Activated CD4-positive, alpha-beta T cell treated with anti-CD3 and anti-CD28 coated beads for 36 hours (primary cell): ENCODE data around the gene WNT10A. TPM values are rescaled to one million over a fixed set of nuclear protein-coding genes. Genes with fewer than 3 reads are reported as not detected.
A peak's percentile ranks its signal among the peaks of the same experiment; 100 is the strongest.

Experiments
- ATAC-seq: fragments of 200-7000 bp; cut with Tn5 transposase; one replicate; pipeline ENCODE4 v1.10.0; 2021; ENCODE audit warnings: mild to moderate bottlenecking, moderate library complexity
- CTCF ChIA-PET: fragments of 350-600 bp; sonication (Branson Sonifier 250); formaldehyde crosslinking; loops from one replicate; lab custom pipeline; 2021; ENCODE audit warnings: antibody characterized with exemption; lab: Charles Lee
- POLR2A ChIA-PET: fragments of 350-600 bp; sonication (Branson Sonifier 250); formaldehyde crosslinking; loops from one replicate; lab custom pipeline; 2021; ENCODE audit warnings: antibody characterized with exemption, inconsistent platforms; lab: Charles Lee
- DNase-seq: peaks from one replicate; pipeline ENCODE4 v3.0.0-alpha.2; 2020
- H3K27ac Mint-ChIP-seq: one replicate; pipeline ENCODE4 v1.8.0; 2021; ENCODE audit warnings: mixed read lengths
- H3K27me3 Mint-ChIP-seq: one replicate; pipeline ENCODE4 v1.8.0; 2021; ENCODE audit warnings: mixed read lengths
- H3K36me3 Mint-ChIP-seq: one replicate; pipeline ENCODE4 v1.8.0; 2021; ENCODE audit warnings: low read depth, mixed read lengths
- H3K4me1 Mint-ChIP-seq: one replicate; pipeline ENCODE4 v1.8.0; 2021; ENCODE audit warnings: mixed read lengths
- H3K4me3 Mint-ChIP-seq: one replicate; pipeline ENCODE4 v1.8.0; 2021; ENCODE audit warnings: mild to moderate bottlenecking, moderate library complexity, mixed read lengths
- H3K9me3 Mint-ChIP-seq: one replicate; pipeline ENCODE4 v1.8.0; 2021; ENCODE audit warnings: low read depth, mixed read lengths
- intact Hi-C, 2 experiments: fragments of 100-400 bp; cut with DNase I in 1 of 2; cut with micrococcal nuclease in 1 of 2; formaldehyde crosslinking; loops; one replicate each; pipeline versions ENCODE4 v1.14.2 to v1.15.1; 2022 to 2024; cut with DNase I, micrococcal nuclease
- total RNA-seq, 2 experiments: library from RNA; stranded (reverse); gene quantifications; one replicate each; pipeline ENCODE4 v1.2.3, GENCODE V29; 2021

The WNT10A gene
- total RNA-seq, 2 experiments from 2014 or later: 5.4 to 6.0 TPM

GRCh38 chr2:218894880-218895157 lies 14.2 kb downstream of the WNT10A start:
- Mint-ChIP-seq H3K27ac (peak overlapping the region; percentile 26), H3K9me3 (no peaks in the 10 kb centered on the region), H3K4me3 (peak overlapping the region; percentile 11), H3K36me3 (peaks cover 2% of the 10 kb centered on the region), H3K4me1 (peaks cover 59% of the 10 kb centered on the region), H3K27me3 (peaks cover 10% of the 10 kb centered on the region)
- ChIA-PET CTCF (interaction anchor here (0.9 to 10.1 kb wide), 2 partner anchors 8 to 18 kb away, joined by 3 to 620 read pairs; partner anchors contain the start of gene WNT10A), POLR2A (no interaction called here)
- no peak for ATAC-seq
- intact Hi-C loops: loop anchor here (5.0 kb wide), 5 partner anchors 238 to 668 kb away; partner anchors contain the start of genes BCS1L (in 1 of the 2), CHPF (in 1 of the 2), GMPPA (in 1 of the 2) and TMEM198 (in 1 of the 2)
- no peak for DNase-seq

GRCh38 chr2:218895326-218895725 lies 14.7 kb downstream of the WNT10A start:
- H3K4me3 Mint-ChIP-seq: peak overlapping the region; percentile 53
- DNase-seq (peak; percentile 10), ATAC-seq (no peak)
- H3K36me3 Mint-ChIP-seq: peaks cover 2% of the 10 kb centered on the region
- POLR2A ChIA-PET: interaction anchor here (0.6 to 1.9 kb wide), 2 partner anchors 15 to 313 kb away, joined by 8 to 9 read pairs; partner anchors contain the start of gene WNT10A
- H3K27me3 Mint-ChIP-seq: peaks cover 11% of the 10 kb centered on the region
- H3K4me1 Mint-ChIP-seq: peaks cover 59% of the 10 kb centered on the region
- no peaks in the 10 kb centered on the region for H3K9me3 Mint-ChIP-seq
- H3K27ac Mint-ChIP-seq: peak overlapping the region; percentile 92
- intact Hi-C loops: loop anchor here (5.0 kb wide), 5 partner anchors 238 to 668 kb away; partner anchors contain the start of genes BCS1L (in 1 of the 2), CHPF (in 1 of the 2), GMPPA (in 1 of the 2) and TMEM198 (in 1 of the 2)
- CTCF ChIA-PET: interaction anchor here (0.9 to 10.1 kb wide), 3 partner anchors 8 to 185 kb away, joined by 3 to 620 read pairs (median 3); partner anchors contain the start of genes TTLL4 and WNT10A

- Mint-ChIP-seq H3K4me3 (peak overlapping the region; percentile 53), H3K9me3 (no peaks in the 10 kb centered on the region), H3K27me3 (peaks cover 17% of the 10 kb centered on the region), H3K36me3 (peaks cover 2% of the 10 kb centered on the region), H3K27ac (peak overlapping the region; percentile 92), H3K4me1 (peaks cover 59% of the 10 kb centered on the region)
- intact Hi-C loops: loop anchor here (1.0 to 5.0 kb wide), 14 partner anchors 13 to 669 kb away; partner anchors contain the start of genes BCS1L (in 2 of the 2), ZNF142 (in 2 of the 2), CHPF (in 1 of the 2) and CNOT9 (in 1 of the 2)
- peak; percentile 28 for ATAC-seq
- POLR2A ChIA-PET: interaction anchor here (0.9 to 1.9 kb wide), 3 partner anchors 8 to 21 kb away, joined by 3 to 8 read pairs (median 4); partner anchors contain the start of gene WNT10A
- DNase-seq: peak; percentile 31
- CTCF ChIA-PET: interaction anchor here (0.6 to 10.1 kb wide), 7 partner anchors 8 to 186 kb away, joined by 3 to 620 read pairs (median 7); partner anchors contain the start of genes TTLL4 and WNT10A
These were observed 15.3 kb downstream of the WNT10A start for GRCh38 chr2:218895759-218896500.

GRCh38 chr2:218896501-218897393 lies 16.1 kb downstream of the WNT10A start:
- intact Hi-C loops: loop anchor here (1.0 to 5.0 kb wide), 14 partner anchors 13 to 669 kb away; partner anchors contain the start of genes BCS1L (in 2 of the 2), ZNF142 (in 2 of the 2), CHPF (in 1 of the 2) and CNOT9 (in 1 of the 2)
- ChIA-PET POLR2A (interaction anchor here (0.7 to 1.9 kb wide), 5 partner anchors 9 to 22 kb away, joined by 3 to 15 read pairs (median 4); partner anchors contain the start of gene WNT10A), CTCF (interaction anchor here (0.6 to 10.1 kb wide), 16 partner anchors 9 to 186 kb away, joined by 3 to 620 read pairs (median 4); partner anchors contain the start of genes TTLL4, WNT10A and WNT6)
- DNase-seq (peak; percentile 94), ATAC-seq (peak; percentile 76)
- peaks cover 2% of the 10 kb centered on the region for H3K36me3 Mint-ChIP-seq
- peaks cover 54% of the 10 kb centered on the region for H3K4me1 Mint-ChIP-seq
- H3K27ac Mint-ChIP-seq: peak overlapping the region; percentile 92
- H3K27me3 Mint-ChIP-seq: peaks cover 20% of the 10 kb centered on the region
- peak overlapping the region; percentile 53 for H3K4me3 Mint-ChIP-seq
- H3K9me3 Mint-ChIP-seq: no peaks in the 10 kb centered on the region

- Mint-ChIP-seq H3K27ac (no peak overlapping the region), H3K36me3 (peaks cover 2% of the 10 kb centered on the region), H3K9me3 (no peaks in the 10 kb centered on the region), H3K4me3 (peak overlapping the region; percentile 53), H3K4me1 (peaks cover 47% of the 10 kb centered on the region), H3K27me3 (peaks cover 26% of the 10 kb centered on the region)
- no peak for ATAC-seq
- intact Hi-C loops: loop anchor here (1.0 to 5.0 kb wide), 11 partner anchors 11 to 670 kb away; partner anchors contain the start of genes BCS1L (in 1 of the 2), CHPF (in 1 of the 2), CNOT9 (in 1 of the 2) and CTDSP1 (in 1 of the 2)
- ChIA-PET CTCF (interaction anchor here (0.7 to 10.1 kb wide), 28 partner anchors 9 to 354 kb away, joined by 3 to 620 read pairs (median 4); partner anchors contain the start of genes WNT10A and WNT6), POLR2A (interaction anchor here (0.7 to 1.8 kb wide), 5 partner anchors 14 to 21 kb away, joined by 3 to 15 read pairs (median 5); partner anchors contain the start of gene WNT10A)
- DNase-seq: peak; percentile 53
These were observed 16.9 kb downstream of the WNT10A start for GRCh38 chr2:218897394-218898108.

- ATAC-seq (peak; percentile 15), DNase-seq (peak; percentile 91)
- H3K4me3 Mint-ChIP-seq: peak overlapping the region; percentile 49
- intact Hi-C loops: loop anchor here (1.0 to 5.0 kb wide), 8 partner anchors 10 to 671 kb away; partner anchors contain the start of genes BCS1L (in 1 of the 2), CHPF (in 1 of the 2), GMPPA (in 1 of the 2) and TMEM198 (in 1 of the 2)
- H3K4me1 Mint-ChIP-seq: peaks cover 42% of the 10 kb centered on the region
- H3K36me3 Mint-ChIP-seq: peaks cover 2% of the 10 kb centered on the region
- H3K27ac Mint-ChIP-seq: no peak overlapping the region
- CTCF ChIA-PET: interaction anchor here (0.5 to 10.1 kb wide), 33 partner anchors 8 to 815 kb away, joined by 3 to 620 read pairs (median 4); partner anchors contain the start of genes CDK5R2, WNT10A and WNT6
- no peaks in the 10 kb centered on the region for H3K9me3 Mint-ChIP-seq
- POLR2A ChIA-PET: interaction anchor here (0.8 to 1.8 kb wide), 4 partner anchors 15 to 22 kb away, joined by 3 to 15 read pairs (median 7); partner anchors contain the start of gene WNT10A
- peaks cover 30% of the 10 kb centered on the region for H3K27me3 Mint-ChIP-seq
These were observed 17.6 kb downstream of the WNT10A start for GRCh38 chr2:218898109-218898878.

- intact Hi-C loops: loop anchor here (5.0 kb wide), 5 partner anchors 242 to 672 kb away; partner anchors contain the start of genes BCS1L (in 1 of the 2), CHPF (in 1 of the 2), GMPPA (in 1 of the 2) and TMEM198 (in 1 of the 2)
- Mint-ChIP-seq H3K27ac (no peak overlapping the region), H3K4me1 (peaks cover 35% of the 10 kb centered on the region), H3K9me3 (no peaks in the 10 kb centered on the region), H3K4me3 (no peak overlapping the region), H3K36me3 (no peaks in the 10 kb centered on the region), H3K27me3 (peaks cover 33% of the 10 kb centered on the region)
- no peak for DNase-seq
- ChIA-PET CTCF (interaction anchor here (0.5 to 10.1 kb wide), 12 partner anchors 10 to 663 kb away, joined by 3 to 620 read pairs (median 10); partner anchors contain the start of genes WNT10A and WNT6), POLR2A (interaction anchor here (0.6 to 0.7 kb wide), 2 partner anchors 19 to 142 kb away, joined by 3 read pairs; no protein-coding TSS in a partner anchor)
- ATAC-seq: no peak
These were observed 18.5 kb downstream of the WNT10A start for GRCh38 chr2:218899147-218899546.

- Mint-ChIP-seq H3K9me3 (no peaks in the 10 kb centered on the region), H3K36me3 (no peaks in the 10 kb centered on the region), H3K27me3 (peaks cover 47% of the 10 kb centered on the region), H3K27ac (no peak overlapping the region), H3K4me3 (no peak overlapping the region), H3K4me1 (peaks cover 13% of the 10 kb centered on the region)
- ChIA-PET CTCF (interaction anchor here (1.0 to 3.8 kb wide), 2 partner anchors 14 to 26 kb away, joined by 5 to 48 read pairs; no protein-coding TSS in a partner anchor), POLR2A (no interaction called here)
- DNase-seq (no peak), ATAC-seq (no peak)
- intact Hi-C loops: loop anchor here in 1 of 2 experiments (5.0 kb wide), 1 partner anchor 55 kb away; the partner anchor contains the start of gene CDK5R2
These were observed 21.8 kb downstream of the WNT10A start for GRCh38 chr2:218902427-218902826.
